Measurements from ENCODE around the gene C1QTNF9.
"Not testable (repeated sequence)": the region's sequence is repeated elsewhere in the genome, so short reads cannot be mapped to it uniquely, and the experiment has no call there.

GRCh38 chr13:24366315-24366714 is 56.9 kb downstream of the C1QTNF9 start:
- not testable (repeated sequence) for TF ChIP-seq CTCF (IDR thresholded peaks at IDR 0.05; ENCODE audit: borderline replicate concordance, extremely low read depth, low read length, poor library complexity, severe bottlenecking); EZH2 (IDR thresholded peaks at IDR 0.05; ENCODE audit: borderline replicate concordance, low read depth, low read length, severe bottlenecking)
